Peyer's patch (tissue), 4 donors: ENCODE results near the gene CLEC3A.

ENCODE experiments used
- CTCF ChIP-seq, 6 experiments: fragments of 450-650 bp in 4 of 6; fragments of 200-600 bp in 2 of 6; sonication (generic) in 1 of 6; IDR thresholded peaks; one replicate each; pipeline ENCODE4 v1.5.1; 2017 to 2019; ENCODE audit warnings: antibody characterized with exemption in 6 of 6, mild to moderate bottlenecking in 3 of 6, moderate library complexity in 1 of 6
- POLR2A ChIP-seq, 2 donors: fragments of 450-650 bp; IDR thresholded peaks; one replicate each; pipeline ENCODE4 v1.5.1; 2017; ENCODE audit warnings: antibody characterized with exemption in 2 of 2, mild to moderate bottlenecking in 2 of 2, moderate library complexity in 2 of 2

- TF ChIP-seq CTCF (IDR thresholded peaks at IDR 0.05) (no peak), POLR2A (IDR thresholded peaks at IDR 0.05) (no peak)
Measured at GRCh38 chr16:78007121-78007520, 15.2 kb upstream of the CLEC3A start.
